GM12801 (cell line): ENCODE data around the gene ANGPTL2.

Experiments
- TF ChIP-seq, protein P1 (sequence below): IDR thresholded peaks from one replicate; pipeline ENCODE4 v1.5.1; 2011; ENCODE audit warnings: control low read depth; ENCODE audit not compliant: insufficient read length; ENCODE audit errors: extremely low read depth

ANGPTL2 gene

DNA sequence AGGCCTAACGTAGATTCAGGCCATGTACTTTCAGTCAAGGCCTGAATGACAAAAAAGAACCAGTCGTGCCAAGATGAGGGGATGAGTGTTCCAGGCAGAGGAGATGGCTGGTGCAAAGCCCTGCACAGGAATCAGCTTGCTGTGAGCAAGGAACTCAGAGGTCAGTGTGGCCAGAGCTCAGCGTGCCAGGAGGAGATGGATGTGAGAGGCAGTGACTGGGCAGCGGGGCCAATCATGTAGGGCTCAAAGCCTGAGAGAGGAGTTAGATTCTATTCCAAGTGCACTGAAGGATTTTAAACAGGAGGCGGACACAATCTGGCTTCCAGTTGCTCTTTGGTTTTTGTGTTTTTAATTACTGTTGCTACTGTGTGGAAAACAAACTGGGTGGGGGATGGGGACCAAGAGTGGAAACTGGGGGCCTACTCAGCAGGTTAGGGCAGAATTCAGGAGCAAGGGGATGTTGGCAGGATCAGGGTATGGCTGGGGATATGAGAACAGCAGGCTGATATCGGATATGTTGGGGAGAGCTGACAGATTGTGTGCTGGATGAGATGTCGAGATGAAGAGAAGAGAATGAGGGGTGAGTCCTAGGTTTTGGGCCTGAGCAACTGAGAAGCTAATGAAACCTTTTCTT lies 64.3 kb downstream of the ANGPTL2 start:
- TF ChIP-seq, protein P1, sequence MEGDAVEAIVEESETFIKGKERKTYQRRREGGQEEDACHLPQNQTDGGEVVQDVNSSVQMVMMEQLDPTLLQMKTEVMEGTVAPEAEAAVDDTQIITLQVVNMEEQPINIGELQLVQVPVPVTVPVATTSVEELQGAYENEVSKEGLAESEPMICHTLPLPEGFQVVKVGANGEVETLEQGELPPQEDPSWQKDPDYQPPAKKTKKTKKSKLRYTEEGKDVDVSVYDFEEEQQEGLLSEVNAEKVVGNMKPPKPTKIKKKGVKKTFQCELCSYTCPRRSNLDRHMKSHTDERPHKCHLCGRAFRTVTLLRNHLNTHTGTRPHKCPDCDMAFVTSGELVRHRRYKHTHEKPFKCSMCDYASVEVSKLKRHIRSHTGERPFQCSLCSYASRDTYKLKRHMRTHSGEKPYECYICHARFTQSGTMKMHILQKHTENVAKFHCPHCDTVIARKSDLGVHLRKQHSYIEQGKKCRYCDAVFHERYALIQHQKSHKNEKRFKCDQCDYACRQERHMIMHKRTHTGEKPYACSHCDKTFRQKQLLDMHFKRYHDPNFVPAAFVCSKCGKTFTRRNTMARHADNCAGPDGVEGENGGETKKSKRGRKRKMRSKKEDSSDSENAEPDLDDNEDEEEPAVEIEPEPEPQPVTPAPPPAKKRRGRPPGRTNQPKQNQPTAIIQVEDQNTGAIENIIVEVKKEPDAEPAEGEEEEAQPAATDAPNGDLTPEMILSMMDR, result no peak

DNA sequence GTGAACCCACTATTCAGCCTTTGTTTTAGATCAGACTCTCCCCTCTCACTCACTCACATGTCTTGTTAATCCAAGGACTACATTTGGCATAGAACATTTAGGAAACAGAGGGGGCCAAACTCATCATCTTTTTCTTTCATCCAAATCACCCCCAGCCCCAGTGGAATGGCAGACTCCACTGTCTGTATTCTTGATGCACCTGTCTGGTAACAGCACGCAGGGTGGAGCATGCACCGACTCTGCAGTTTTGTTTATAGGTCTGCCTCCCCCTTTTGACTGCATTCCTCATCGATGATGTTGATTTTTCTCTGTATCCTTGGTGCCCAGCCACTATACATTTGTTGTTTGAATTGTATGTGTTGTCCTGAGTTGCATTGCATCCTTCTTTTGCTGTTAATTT lies 66.0 kb downstream of the ANGPTL2 start:
- TF ChIP-seq, protein P1, result no peak

DNA sequence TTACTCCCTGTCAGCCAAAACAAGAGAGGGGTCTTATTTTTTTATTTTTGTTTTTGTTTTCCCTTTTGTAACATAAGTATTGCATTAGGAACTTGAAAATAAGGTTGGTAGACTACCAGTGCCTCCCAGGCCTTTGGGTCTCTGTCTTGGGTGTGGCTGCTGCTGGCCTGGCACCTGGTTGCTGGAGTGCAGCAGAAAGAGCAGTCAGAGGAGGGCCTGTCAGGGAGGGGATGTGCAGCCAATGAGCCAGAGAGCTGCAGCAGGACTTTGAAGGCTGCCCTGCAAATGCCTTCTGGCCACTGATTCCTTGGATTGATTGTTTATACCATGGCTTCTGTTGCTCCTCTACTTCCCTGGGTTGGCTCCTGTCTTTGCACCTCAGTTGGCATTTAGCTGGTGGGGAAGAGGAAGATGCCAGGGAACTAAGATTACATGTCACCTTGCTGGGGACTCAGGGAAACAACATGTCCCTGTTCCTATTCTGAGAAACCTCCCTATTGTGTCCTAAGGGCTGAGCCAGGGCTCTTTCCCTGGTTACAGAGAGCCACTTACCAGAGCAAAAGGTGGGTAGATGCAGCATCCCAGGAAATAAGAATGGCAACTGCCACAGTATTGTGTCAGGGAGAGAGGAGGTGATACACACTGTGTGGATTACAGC lies 66.6 kb downstream of the ANGPTL2 start:
- TF ChIP-seq, protein P1, result no peak

DNA sequence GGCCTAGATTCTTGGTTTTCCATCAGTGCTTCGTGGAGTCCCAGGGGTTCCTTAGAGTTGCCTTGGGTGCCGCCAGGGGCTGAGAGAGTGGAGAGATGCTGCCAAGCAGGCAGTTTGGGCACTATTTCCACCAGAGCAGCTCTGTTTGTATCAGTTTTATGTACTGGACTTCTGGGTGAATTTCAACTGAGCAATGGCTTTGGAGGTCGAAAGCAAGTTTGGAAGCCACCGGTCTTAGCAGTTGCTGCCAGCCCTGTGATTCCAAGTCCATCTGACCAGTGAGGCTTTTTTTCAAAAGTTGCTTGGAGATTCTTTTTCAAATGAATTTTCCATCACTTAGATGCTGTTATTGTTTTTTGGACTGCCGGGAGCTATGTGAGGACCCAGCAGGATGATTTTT lies 68.5 kb downstream of the ANGPTL2 start:
- TF ChIP-seq, protein P1, result no peak

DNA sequence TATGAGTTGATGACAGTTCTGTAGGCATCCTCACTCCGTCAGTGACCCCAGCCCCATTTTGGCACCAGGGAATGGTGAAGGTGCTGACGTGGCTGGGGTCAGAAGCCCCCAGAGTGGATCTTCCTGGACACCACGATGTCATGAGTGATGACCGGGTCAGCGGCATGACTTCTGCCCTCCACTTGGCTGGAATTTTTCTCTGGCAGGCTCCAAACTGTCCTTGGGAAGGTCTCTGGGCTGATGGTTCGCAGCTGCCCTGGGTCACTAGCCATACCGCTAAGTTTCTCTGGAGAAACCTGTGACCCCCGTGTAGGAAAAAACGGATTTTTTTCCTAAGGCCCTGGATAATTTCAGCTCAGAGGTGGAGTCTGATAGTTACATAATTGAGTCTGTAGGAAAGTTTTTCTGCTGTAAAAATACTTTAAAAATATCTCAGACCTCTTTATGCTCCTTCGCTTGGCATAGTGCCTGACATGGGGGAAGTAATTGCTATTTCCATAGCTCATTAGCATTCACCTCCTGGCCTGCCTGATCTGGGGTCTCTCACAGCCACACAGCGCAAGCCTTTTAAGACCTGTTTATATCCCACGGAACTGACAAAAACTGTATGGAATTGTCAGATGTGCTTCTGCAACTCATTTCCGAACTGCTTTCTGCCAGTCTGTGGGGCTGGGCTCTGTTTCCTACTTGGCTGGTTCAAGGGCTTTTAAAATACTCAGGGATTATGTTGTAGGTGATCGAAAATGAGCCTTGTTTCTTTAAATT lies 69.2 kb downstream of the ANGPTL2 start:
- TF ChIP-seq, protein P1, result no peak

DNA sequence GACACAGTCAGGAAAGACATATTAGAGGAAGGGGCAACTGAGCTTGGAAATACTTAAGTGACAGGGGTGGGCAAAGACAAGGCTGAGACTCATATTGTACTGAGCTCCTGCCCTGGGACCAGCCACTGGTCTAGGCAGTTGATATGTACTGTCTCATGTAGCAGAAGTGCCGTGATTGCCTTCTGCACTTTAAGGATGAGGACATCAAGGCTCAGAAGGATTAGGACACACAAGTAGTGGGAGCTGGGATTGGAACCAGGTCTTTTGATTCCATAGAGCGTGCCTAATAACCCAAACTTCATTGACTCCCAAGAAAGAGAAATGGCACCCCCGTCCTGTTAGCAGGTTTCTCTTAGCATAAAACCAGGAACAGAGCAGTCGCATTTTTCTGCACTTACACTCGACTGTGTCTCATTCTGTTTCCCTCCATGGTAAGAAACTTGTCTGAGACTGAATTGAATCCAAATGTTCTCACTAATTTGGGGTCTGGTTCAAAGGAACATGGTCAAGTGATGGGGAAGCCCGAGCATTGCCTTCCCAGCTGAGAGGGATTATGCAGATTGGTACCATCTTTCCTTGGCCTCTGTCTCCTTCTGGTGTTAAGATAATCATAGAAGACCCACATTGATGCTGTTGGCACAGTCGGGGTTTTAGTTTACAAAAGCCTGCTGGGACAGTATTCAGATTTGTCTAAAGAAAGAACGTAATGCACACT lies 70.4 kb downstream of the ANGPTL2 start:
- TF ChIP-seq, protein P1, result no peak

DNA sequence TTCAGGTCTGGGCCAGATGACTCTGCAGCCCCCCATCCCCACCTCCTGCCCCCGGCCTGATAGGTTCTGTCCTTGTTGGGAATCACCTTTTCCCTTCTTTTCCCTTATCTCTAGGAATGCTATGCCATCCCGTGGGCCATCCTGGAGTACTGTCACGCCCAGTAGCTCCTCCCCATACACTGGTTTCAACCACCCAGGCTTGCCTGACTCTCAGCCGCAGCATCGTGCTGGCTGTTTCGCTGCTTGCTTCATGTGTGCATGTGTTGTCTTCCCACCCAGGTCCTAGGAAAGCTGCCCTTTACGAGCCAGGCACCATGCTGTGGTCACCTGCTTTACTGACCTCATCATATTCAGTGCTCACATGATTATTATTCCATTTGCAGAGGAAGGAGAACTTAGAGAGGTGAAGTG lies 71.8 kb downstream of the ANGPTL2 start:
- TF ChIP-seq, protein P1, result no peak
